ENCODE measurements around the gene CD8A.
"Not testable (repeated sequence)": the region's sequence is repeated elsewhere in the genome, so short reads cannot be mapped to it uniquely, and the experiment has no call there.

CD8A gene

DNA sequence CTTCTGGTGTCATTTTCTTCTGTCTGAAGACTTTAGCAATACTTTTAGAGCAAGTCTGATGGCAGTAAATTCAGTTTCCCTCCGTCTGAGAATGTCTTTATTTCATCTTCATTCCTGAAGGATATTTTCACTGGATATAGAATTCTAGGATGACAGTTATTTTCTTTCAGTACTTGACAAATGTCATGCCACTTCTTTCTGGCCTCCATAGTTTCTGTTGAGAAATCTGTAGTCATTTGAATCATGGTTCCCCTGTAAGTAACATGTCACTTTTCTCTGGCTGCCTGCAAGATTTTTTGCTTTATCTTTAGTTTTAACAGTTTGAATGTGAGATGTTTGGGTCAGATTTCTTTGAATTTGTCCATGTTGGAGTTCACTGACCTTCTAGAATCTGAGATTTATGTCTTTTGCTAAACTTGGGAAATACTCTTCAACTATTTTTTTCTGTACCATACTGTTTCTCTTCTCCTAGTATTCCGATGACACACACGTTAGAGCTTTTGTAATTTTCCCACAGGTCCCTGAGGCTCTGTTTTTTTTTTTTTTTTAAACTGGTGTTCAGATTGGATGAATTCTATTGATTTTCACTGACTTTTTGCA, 40.4 kb downstream of the CD8A start:
- Histone ChIP-seq H2AFZ (ENCODE audit: low read depth, low read length) (no peak overlapping the region), H3K27me3 (ENCODE audit: low read depth, low read length) (no peaks in the 10 kb centered on the region), H3K4me3 (ENCODE audit: low read length) (no peak overlapping the region), H3K4me2 (ENCODE audit: low read length) (no peak overlapping the region), H3K79me2 (ENCODE audit: low read length) (peaks cover 50% of the 10 kb centered on the region), H3K27ac (ENCODE audit: low read length) (no peak overlapping the region), H4K20me1 (ENCODE audit: insufficient read depth, low read length) (peaks cover 17% of the 10 kb centered on the region; the same call in 1 of the 2 replicates), H3K9ac (ENCODE audit: low read length) (no peak overlapping the region), H3K9me3 (ENCODE audit: insufficient read depth, low read length) (peaks cover 7% of the 10 kb centered on the region; the same call in 1 of the 2 replicates), H3K4me1 (ENCODE audit: low read length) (peaks cover 15% of the 10 kb centered on the region), H3K36me3 (replicated peaks; ENCODE audit: low read depth, low read length) (peaks cover 66% of the 10 kb centered on the region)
- TF ChIP-seq EZH2phosphoT487 (IDR thresholded peaks at IDR 0.05; ENCODE audit: low read depth): no peak
- TF ChIP-seq, protein P1, sequence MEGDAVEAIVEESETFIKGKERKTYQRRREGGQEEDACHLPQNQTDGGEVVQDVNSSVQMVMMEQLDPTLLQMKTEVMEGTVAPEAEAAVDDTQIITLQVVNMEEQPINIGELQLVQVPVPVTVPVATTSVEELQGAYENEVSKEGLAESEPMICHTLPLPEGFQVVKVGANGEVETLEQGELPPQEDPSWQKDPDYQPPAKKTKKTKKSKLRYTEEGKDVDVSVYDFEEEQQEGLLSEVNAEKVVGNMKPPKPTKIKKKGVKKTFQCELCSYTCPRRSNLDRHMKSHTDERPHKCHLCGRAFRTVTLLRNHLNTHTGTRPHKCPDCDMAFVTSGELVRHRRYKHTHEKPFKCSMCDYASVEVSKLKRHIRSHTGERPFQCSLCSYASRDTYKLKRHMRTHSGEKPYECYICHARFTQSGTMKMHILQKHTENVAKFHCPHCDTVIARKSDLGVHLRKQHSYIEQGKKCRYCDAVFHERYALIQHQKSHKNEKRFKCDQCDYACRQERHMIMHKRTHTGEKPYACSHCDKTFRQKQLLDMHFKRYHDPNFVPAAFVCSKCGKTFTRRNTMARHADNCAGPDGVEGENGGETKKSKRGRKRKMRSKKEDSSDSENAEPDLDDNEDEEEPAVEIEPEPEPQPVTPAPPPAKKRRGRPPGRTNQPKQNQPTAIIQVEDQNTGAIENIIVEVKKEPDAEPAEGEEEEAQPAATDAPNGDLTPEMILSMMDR (IDR thresholded peaks at IDR 0.05; ENCODE audit: low read depth, low read length): no peak

DNA sequence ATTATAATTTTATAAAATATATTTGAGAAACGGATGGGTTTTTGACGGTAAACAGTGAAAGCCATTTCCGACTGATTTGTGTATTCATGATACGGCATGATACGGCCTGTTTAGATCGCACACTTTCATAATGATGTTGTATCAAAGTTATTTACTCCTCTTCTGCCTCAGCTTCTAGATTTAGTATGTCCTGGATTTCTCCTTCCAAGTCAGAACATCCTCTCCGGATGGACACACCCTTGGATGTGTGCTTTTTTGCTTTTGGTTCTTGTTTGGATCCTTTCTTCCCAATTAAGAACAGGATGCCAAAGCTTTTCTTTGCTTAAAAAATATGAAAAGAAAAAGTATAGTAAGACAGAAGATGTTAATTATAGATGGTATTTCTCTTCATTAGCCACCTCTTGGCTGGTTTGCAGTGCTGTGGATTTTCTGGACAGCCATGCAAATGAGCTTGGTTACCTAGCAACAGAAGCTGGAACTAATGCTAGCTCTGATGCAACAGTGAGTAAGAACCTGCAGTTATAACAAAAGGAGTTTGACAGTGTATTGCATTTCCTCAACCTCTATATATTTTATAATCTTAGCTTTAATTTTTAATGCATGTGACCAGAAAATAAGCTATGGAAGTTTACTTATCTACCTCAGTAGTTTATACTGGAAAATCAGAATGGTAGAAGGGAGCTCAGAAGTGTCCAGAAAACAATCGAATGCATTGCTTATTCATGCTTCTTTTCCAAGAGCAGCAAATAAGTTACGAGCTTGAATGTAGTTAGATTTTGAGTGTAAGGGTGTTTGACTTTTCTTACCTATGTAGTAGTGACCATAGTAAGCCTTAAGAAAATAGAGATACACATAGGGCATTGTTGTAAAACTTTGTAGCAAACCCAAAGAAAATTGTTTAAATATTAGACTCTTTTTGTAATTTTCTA, 42.7 kb downstream of the CD8A start:
- H3K36me3 ChIP-seq (replicated peaks; ENCODE audit: low read depth, low read length): peaks cover 61% of the 10 kb centered on the region
- no peak overlapping the region for H3K4me3 ChIP-seq (ENCODE audit: low read length)
- peaks cover 23% of the 10 kb centered on the region; the same call in 1 of the 2 replicates for H4K20me1 ChIP-seq (ENCODE audit: insufficient read depth, low read length)
- H3K4me2 ChIP-seq (ENCODE audit: low read length): no peak overlapping the region
- H3K9me3 ChIP-seq (ENCODE audit: insufficient read depth, low read length): peaks cover 7% of the 10 kb centered on the region; the same call in 1 of the 2 replicates
- no peaks in the 10 kb centered on the region for H3K27me3 ChIP-seq (ENCODE audit: low read depth, low read length)
- no peak overlapping the region for H2AFZ ChIP-seq (ENCODE audit: low read depth, low read length)
- H3K4me1 ChIP-seq (ENCODE audit: low read length): peaks cover 15% of the 10 kb centered on the region
- no peak overlapping the region for H3K27ac ChIP-seq (ENCODE audit: low read length)
- no peak overlapping the region for H3K9ac ChIP-seq (ENCODE audit: low read length)
- TF ChIP-seq EZH2phosphoT487 (IDR thresholded peaks at IDR 0.05; ENCODE audit: low read depth): no peak
- TF ChIP-seq, protein P1 (IDR thresholded peaks at IDR 0.05; ENCODE audit: low read depth, low read length): no peak
- H3K79me2 ChIP-seq (ENCODE audit: low read length): peaks cover 65% of the 10 kb centered on the region

DNA sequence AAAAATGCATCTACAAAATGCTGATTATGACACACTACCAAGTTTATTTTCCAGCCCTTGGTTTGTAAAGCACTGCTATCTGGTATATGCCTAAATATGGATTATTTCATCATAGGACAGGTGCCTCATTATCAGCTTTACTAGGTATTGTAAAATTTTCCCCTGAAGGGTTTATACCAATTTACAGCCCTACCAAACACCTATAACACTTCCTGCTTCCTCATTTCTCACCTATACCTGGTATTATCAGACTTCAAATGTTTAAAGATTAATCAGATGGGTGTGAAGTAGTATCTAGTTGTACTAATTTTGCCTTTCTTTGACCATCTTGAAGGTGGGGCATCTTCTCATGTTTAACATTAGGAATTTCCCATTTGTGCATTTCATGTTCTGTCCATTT, 43.8 kb downstream of the CD8A start:
- TF ChIP-seq, protein P1 (IDR thresholded peaks at IDR 0.05; ENCODE audit: low read depth, low read length): no peak
- TF ChIP-seq EZH2phosphoT487 (IDR thresholded peaks at IDR 0.05; ENCODE audit: low read depth): no peak
- Histone ChIP-seq H3K4me1 (ENCODE audit: low read length) (peaks cover 15% of the 10 kb centered on the region), H3K79me2 (ENCODE audit: low read length) (peaks cover 65% of the 10 kb centered on the region), H3K9ac (ENCODE audit: low read length) (no peak overlapping the region), H3K9me3 (ENCODE audit: insufficient read depth, low read length) (peaks cover 7% of the 10 kb centered on the region; the same call in 1 of the 2 replicates), H3K4me3 (ENCODE audit: low read length) (no peak overlapping the region), H2AFZ (ENCODE audit: low read depth, low read length) (no peak overlapping the region), H3K27me3 (ENCODE audit: low read depth, low read length) (no peaks in the 10 kb centered on the region), H3K27ac (ENCODE audit: low read length) (no peak overlapping the region), H4K20me1 (ENCODE audit: insufficient read depth, low read length) (peaks cover 23% of the 10 kb centered on the region; the same call in 1 of the 2 replicates), H3K4me2 (ENCODE audit: low read length) (no peak overlapping the region), H3K36me3 (replicated peaks; ENCODE audit: low read depth, low read length) (peaks cover 57% of the 10 kb centered on the region)

DNA sequence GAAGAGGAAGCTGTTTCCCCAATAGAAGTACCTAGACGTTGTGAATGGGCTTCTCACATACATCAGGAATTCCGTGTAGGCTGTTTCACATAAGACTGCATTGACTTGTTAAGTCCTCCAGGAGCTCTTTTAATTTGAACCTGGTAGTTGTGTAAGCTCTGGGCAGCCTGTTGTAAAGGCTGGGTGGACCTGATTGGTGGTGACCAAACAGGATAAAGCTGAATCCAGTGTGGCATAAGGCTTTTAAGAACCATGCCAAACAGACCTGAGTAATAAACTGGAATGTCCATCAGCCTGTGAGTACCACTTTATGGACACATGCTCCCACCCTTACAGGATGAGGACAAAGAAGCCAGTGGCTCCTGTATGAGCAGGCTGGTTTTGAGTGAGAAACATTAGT, 46.6 kb downstream of the CD8A start:
- Histone ChIP-seq H3K36me3 (replicated peaks; ENCODE audit: low read depth, low read length) (peaks cover 32% of the 10 kb centered on the region), H3K4me3 (ENCODE audit: low read length) (no peak overlapping the region), H4K20me1 (ENCODE audit: insufficient read depth, low read length) (peaks cover 23% of the 10 kb centered on the region; the same call in 1 of the 2 replicates), H3K27ac (ENCODE audit: low read length) (no peak overlapping the region), H3K9me3 (ENCODE audit: insufficient read depth, low read length) (no peaks in the 10 kb centered on the region), H3K9ac (ENCODE audit: low read length) (no peak overlapping the region), H3K27me3 (ENCODE audit: low read depth, low read length) (no peaks in the 10 kb centered on the region), H3K79me2 (ENCODE audit: low read length) (peaks cover 46% of the 10 kb centered on the region), H2AFZ (ENCODE audit: low read depth, low read length) (no peak overlapping the region), H3K4me1 (ENCODE audit: low read length) (peaks cover 15% of the 10 kb centered on the region), H3K4me2 (ENCODE audit: low read length) (no peak overlapping the region)
- TF ChIP-seq, protein P1 (IDR thresholded peaks at IDR 0.05; ENCODE audit: low read depth, low read length): no peak
- TF ChIP-seq EZH2phosphoT487 (IDR thresholded peaks at IDR 0.05; ENCODE audit: low read depth): no peak

DNA sequence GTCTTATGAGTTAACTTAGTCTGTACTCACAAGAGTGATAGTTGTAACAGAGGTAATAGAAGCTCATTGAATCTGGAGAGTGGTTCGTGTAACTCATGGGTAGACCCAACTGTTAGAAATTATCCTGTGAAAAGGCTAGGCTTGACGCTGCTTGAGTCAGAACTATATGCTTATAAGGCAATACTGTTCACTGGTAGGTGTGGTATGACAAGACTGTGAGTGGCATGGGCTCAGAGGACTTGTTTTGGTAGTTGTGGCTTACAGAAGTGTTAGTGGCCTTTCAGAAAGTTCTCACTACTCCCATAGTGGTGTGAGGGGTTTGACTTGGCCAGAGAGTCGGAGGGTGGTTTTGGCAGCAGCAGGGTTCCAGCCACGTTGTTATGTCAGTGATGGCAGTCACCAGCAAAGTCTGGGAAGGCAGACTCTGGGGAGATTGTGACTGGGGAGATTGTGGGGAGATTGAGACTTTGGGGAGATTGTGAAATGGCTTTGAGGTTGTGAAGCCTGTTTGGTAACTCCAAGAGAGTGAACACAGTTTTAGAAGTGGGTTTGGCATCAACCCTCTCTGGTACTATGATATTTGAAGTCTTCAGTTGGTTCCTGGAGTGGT, 48.7 kb downstream of the CD8A start:
- H3K4me3 ChIP-seq (ENCODE audit: low read length); H3K4me2 ChIP-seq (ENCODE audit: low read length); H3K9ac ChIP-seq (ENCODE audit: low read length); H3K9me3 ChIP-seq (ENCODE audit: insufficient read depth, low read length); H3K27ac ChIP-seq (ENCODE audit: low read length); H3K4me1 ChIP-seq (ENCODE audit: low read length); H2AFZ ChIP-seq (ENCODE audit: low read depth, low read length); H3K27me3 ChIP-seq (ENCODE audit: low read depth, low read length): not testable (repeated sequence)
- Histone ChIP-seq H4K20me1 (ENCODE audit: insufficient read depth, low read length) (0 out of 2 replicates have a peak, but pooled peaks cover 14% of the 10 kb centered on the region), H3K36me3 (replicated peaks; ENCODE audit: low read depth, low read length) (peaks cover 17% of the 10 kb centered on the region), H3K79me2 (ENCODE audit: low read length) (peaks cover 30% of the 10 kb centered on the region)
